Spleen (tissue), 11 donors: Measurements from ENCODE around the gene NGLY1. TPM values are rescaled to one million over a fixed set of nuclear protein-coding genes. Genes with fewer than 3 reads are reported as not detected.

Experiments used
- DNase-seq: peaks from one replicate; pipeline ENCODE4 v3.0.0-alpha.2; 2020
- H3K27ac ChIP-seq, 8 donors: fragments of 200-600 bp; sonication (generic) in 7 of 8; 1 replicate in 4 of 8; 2 replicates in 4 of 8; pipeline versions ENCODE4 v1.5.0 to v1.8.0; 2016 to 2021; ENCODE audit warnings: inconsistent platforms in 4 of 8, mild to moderate bottlenecking in 4 of 8, moderate library complexity in 1 of 8
- H3K27me3 ChIP-seq, 7 donors: fragments of 200-600 bp; sonication (generic) in 6 of 7; replicated peaks in 1 of 7; 1 replicate in 4 of 7; 2 replicates in 3 of 7; pipeline versions ENCODE4 v1.5.0 to v1.8.0; 2016 to 2021; ENCODE audit warnings: inconsistent platforms in 3 of 7, mild to moderate bottlenecking in 1 of 7
- H3K36me3 ChIP-seq, 6 donors: fragments of 200-600 bp; sonication (generic) in 5 of 6; 1 replicate in 4 of 6; 2 replicates in 2 of 6; pipeline versions ENCODE4 v1.5.0 to v1.8.0; 2016 to 2021; ENCODE audit warnings: inconsistent platforms in 2 of 6
- H3K4me1 ChIP-seq, 6 donors: fragments of 200-600 bp; sonication (generic) in 5 of 6; 1 replicate in 3 of 6; 2 replicates in 3 of 6; pipeline versions ENCODE4 v1.5.0 to v1.8.0; 2016 to 2021; ENCODE audit warnings: inconsistent platforms in 3 of 6
- H3K4me3 ChIP-seq, 8 donors: fragments of 200-600 bp; sonication (generic) in 7 of 8; 1 replicate in 4 of 8; 2 replicates in 4 of 8; pipeline versions ENCODE4 v1.5.0 to v1.8.0; 2016 to 2021; ENCODE audit warnings: inconsistent platforms in 4 of 8, mild to moderate bottlenecking in 4 of 8, moderate library complexity in 2 of 8
- H3K9me3 ChIP-seq, 8 donors: fragments of 200-600 bp; sonication (generic) in 7 of 8; 1 replicate in 4 of 8; 2 replicates in 4 of 8; pipeline versions ENCODE4 v1.5.0 to v1.8.0; 2016 to 2021; ENCODE audit warnings: inconsistent platforms in 4 of 8
- POLR2A ChIP-seq, 3 donors: fragments of 450-650 bp; IDR thresholded peaks; one replicate each; pipeline ENCODE4 v1.5.1; 2017; ENCODE audit warnings: antibody characterized with exemption in 3 of 3, mild to moderate bottlenecking in 1 of 3
- POLR2AphosphoS5 ChIP-seq, 3 donors: sonication (generic); formaldehyde crosslinking; IDR thresholded peaks; one replicate each; pipeline ENCODE4 v1.5.1; 2017; ENCODE audit warnings: antibody characterized with exemption in 3 of 3
- WGBS, 5 donors: extraction: QIAGEN DNeasy Blood & Tissue Kit in 3 of 5; methylation state at CpG; one replicate each; pipeline versions ENCODE4 v1.1.5 to v1.1.7; 2013 to 2018; 5-methylcytosine and 5-hydroxymethylcytosine counted together
- intact Hi-C: fragments of 100-400 bp; cut with DNase I; formaldehyde crosslinking; loops from one replicate; pipeline ENCODE4 v1.15.0; 2023; ENCODE audit warnings: low total_unique reads
- polyA plus RNA-seq, 3 donors: library from polyadenylated mRNA; stranded (reverse); fragments of 200-250 nt; gene quantifications; one replicate each; pipeline ENCODE4 v1.2.1, GENCODE V29; 2013
- total RNA-seq, 7 donors: library from RNA; depleted of rRNA in 3 of 7; stranded (reverse); fragments of >200 nt in 3 of 7; fragmentation: NEBNext Ultra II Directional in 4 of 7; extraction: Animal tissue kit (Norgen Biotek cat#: 25700) in 4 of 7; gene quantifications; one replicate each; pipeline versions ENCODE4 v1.1.0 to v1.2.1, GENCODE V29; 2016 to 2021
- TF ChIP-seq, protein P1 (sequence below), 11 experiments: fragments of 200-600 bp in 7 of 11; fragments of 450-650 bp in 4 of 11; sonication (generic) in 4 of 11; IDR thresholded peaks in 8 of 11; conservative IDR thresholded peaks in 3 of 11; 1 replicate in 7 of 11; 2 replicates in 4 of 11; pipeline versions ENCODE4 v1.4.0 to v1.8.0; 2016 to 2021; ENCODE audit warnings: antibody characterized with exemption in 11 of 11, inconsistent platforms in 4 of 11, mild to moderate bottlenecking in 1 of 11
- donor health status: healthy with polysubstance abuse.
- donor health status: DM: no; HTN: no; CAD: no; lungs with moderate emphysema.
- donor health status: DM: no; HTN: no; CAD: no.
- donor health status: Bipolar disorder and iron deficiency.
- donor health status: healthy.
- donor health status: DM: no; HTN: no; CAD: no.
- donor health status: DM: yes; HTN: yes; CAD: no.

Gene NGLY1
- total and polyA plus RNA-seq, 10 donors = 40.8 to 77.3 (median 58.6) TPM

DNA sequence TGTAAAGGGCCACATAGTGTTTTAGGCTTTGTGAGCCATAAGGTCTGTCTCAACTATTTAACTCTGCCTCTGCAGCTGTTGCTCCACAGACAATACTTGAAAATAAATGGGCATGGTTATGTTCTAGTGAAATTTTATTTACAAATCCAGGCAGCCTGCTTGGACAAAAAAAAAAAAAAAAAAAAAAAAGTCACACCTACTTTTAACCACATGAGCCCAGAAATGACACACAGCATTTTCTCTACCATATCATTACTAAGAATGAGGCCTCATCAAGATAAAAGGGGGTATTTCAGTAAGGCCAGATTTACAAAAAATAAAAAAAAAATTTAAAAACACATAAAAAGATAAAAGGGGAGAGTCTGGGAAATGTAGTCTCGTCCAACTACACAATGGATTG, 1.7 kb upstream of the NGLY1 start:
- H3K27ac ChIP-seq = no peak overlapping the region
- no peak overlapping the region for H3K4me3 ChIP-seq
- no peaks in the 10 kb centered on the region for H3K36me3 ChIP-seq
- TF ChIP-seq POLR2A (IDR thresholded peaks at IDR 0.05) (no peak), POLR2AphosphoS5 (IDR thresholded peaks at IDR 0.05) (no peak)
- TF ChIP-seq, protein P1, sequence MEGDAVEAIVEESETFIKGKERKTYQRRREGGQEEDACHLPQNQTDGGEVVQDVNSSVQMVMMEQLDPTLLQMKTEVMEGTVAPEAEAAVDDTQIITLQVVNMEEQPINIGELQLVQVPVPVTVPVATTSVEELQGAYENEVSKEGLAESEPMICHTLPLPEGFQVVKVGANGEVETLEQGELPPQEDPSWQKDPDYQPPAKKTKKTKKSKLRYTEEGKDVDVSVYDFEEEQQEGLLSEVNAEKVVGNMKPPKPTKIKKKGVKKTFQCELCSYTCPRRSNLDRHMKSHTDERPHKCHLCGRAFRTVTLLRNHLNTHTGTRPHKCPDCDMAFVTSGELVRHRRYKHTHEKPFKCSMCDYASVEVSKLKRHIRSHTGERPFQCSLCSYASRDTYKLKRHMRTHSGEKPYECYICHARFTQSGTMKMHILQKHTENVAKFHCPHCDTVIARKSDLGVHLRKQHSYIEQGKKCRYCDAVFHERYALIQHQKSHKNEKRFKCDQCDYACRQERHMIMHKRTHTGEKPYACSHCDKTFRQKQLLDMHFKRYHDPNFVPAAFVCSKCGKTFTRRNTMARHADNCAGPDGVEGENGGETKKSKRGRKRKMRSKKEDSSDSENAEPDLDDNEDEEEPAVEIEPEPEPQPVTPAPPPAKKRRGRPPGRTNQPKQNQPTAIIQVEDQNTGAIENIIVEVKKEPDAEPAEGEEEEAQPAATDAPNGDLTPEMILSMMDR (IDR thresholded peaks at IDR 0.05 in 8 of 11, conservative IDR thresholded peaks at IDR 0.05 in 3 of 11) = no peak
- no peaks in the 10 kb centered on the region for H3K9me3 ChIP-seq
- WGBS, 5 donors = 88 to 98% (median 94%) methylated on average over 1 of the region's 1 CpG
- intact Hi-C loops = no loop called here
- no peaks in the 10 kb centered on the region for H3K27me3 ChIP-seq
- H3K4me1 ChIP-seq = peaks cover 10 to 58% (median 39%) of the 10 kb centered on the region in 6 donors
- DNase-seq = no peak

DNA sequence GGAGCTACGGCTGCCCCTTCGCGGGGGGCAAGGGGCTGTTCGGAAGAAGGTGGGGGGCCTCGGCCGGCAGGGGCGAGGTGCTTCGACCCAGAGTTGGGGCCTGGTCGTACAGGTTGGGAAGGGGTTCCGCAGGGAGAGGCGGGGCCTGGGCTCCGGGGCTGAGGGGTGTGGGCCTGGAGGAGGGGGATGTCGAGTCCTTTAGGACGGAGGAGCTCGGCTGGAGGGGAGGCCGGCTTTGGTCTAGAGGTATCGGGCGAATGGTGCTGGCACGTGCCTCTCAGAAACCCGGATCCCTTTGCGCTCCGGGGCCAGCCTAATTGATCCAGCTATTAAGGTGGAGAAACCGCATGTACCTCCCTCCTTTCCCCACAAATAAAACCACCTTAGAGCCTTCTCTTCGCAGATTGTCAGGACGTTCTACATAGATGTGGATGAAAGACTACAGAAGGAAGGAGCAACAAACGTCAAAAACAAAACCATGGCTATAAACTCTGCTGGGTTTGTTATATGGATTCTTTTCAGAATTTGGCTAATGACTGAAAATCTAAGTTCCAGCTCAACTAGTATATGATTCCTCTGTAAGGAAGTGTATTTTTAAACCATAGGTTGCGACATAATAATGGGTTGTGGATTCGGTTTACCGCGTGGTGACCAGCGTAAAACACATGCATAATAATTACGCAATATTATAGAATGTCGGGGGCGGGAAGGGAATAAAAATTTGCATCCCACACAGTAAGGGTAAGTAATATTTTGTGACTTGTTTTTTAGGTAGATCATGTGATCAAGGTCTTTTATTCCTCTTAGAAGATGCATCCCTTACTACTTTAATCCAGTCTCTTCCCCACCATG, 644 bp upstream of the NGLY1 start:
- Histone ChIP-seq H3K27ac (peak overlapping the region; percentile 64 to 97 (median 96)), H3K4me3 (peak overlapping the region; percentile 59 to 93 (median 80)), H3K27me3 (no peaks in the 10 kb centered on the region), H3K9me3 (no peaks in the 10 kb centered on the region), H3K4me1 (peaks cover 10 to 59% (median 39%) of the 10 kb centered on the region in 6 donors), H3K36me3 (no peaks in the 10 kb centered on the region)
- TF ChIP-seq POLR2AphosphoS5 (IDR thresholded peaks at IDR 0.05) = no peak
- TF ChIP-seq, protein P1 (IDR thresholded peaks at IDR 0.05 in 8 of 11, conservative IDR thresholded peaks at IDR 0.05 in 3 of 11) = peak in 2 of 11 experiments; percentile 41 to 46
- 8 to 15% (median 10%) methylated on average over 25 to 34 of the region's 34 CpGs for WGBS, 5 donors
- DNase-seq = peak; percentile 95
- intact Hi-C loops = no loop called here

DNA sequence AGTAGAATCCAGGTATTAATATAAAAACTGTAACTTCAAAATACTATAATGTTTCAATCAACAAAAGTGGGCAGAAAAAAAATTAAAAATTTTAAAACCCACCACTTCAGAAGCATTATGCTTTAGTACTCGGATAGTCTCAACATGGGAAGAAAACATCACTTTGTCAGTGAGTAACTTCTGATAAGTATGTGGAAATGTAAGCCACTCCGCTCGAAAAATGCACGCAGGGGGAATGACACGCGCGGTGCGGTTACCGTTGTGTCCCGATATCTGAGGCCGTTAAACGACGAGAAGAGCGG, 656 bp downstream of the NGLY1 start:
- intact Hi-C loops = no loop called here

More for the DNA sequence above, 656 bp downstream of the NGLY1 start:
- 0 to 2% (median 0%) methylated on average over 14 of the region's 14 CpGs for WGBS, 5 donors
- no peaks in the 10 kb centered on the region for H3K27me3 ChIP-seq
- H3K4me3 ChIP-seq = peak overlapping the region; percentile 59 to 93 (median 80)
- TF ChIP-seq POLR2A (IDR thresholded peaks at IDR 0.05) (no peak), POLR2AphosphoS5 (IDR thresholded peaks at IDR 0.05) (no peak)
- TF ChIP-seq, protein P1 (IDR thresholded peaks at IDR 0.05 in 8 of 11, conservative IDR thresholded peaks at IDR 0.05 in 3 of 11) = no peak
- no peak for DNase-seq
- peak overlapping the region; percentile 91 to 97 (median 96) for H3K27ac ChIP-seq
- H3K36me3 ChIP-seq = peaks cover 0 to 10% (median 8%) of the 10 kb centered on the region in 6 donors
- no peaks in the 10 kb centered on the region for H3K9me3 ChIP-seq
- H3K4me1 ChIP-seq = peaks cover 10 to 48% (median 37%) of the 10 kb centered on the region in 6 donors
